ENCODE measurements around the gene NINJ1. TPM values are rescaled to one million over a fixed set of nuclear protein-coding genes. Genes with fewer than 3 reads are reported as not detected.

The NINJ1 gene
- total and polyA plus RNA-seq, 2 of the 13 experiments (the other 11 are each of a cell fraction or from before 2014, with no cell fraction given) = 81.2 to 92.1 TPM

DNA sequence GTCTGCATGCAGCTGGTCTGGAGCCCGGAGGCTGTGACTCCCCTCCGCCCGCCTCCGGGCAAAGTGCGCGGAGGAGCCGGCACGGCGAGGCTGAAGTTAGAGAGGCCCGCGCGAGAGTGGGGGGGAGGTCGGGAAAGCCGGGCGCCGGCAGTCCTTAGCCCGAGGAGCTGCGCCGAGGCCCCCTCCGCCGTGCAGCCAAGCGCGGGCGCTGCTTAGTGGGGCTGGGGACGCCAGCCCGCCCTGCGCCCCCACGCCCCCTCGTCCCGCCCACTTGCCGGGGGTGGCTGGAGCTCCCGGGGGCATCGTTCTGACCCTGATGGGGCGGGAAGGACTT lies 403 bp downstream of the NINJ1 start (continued):
- TF ChIP-seq, protein P1, sequence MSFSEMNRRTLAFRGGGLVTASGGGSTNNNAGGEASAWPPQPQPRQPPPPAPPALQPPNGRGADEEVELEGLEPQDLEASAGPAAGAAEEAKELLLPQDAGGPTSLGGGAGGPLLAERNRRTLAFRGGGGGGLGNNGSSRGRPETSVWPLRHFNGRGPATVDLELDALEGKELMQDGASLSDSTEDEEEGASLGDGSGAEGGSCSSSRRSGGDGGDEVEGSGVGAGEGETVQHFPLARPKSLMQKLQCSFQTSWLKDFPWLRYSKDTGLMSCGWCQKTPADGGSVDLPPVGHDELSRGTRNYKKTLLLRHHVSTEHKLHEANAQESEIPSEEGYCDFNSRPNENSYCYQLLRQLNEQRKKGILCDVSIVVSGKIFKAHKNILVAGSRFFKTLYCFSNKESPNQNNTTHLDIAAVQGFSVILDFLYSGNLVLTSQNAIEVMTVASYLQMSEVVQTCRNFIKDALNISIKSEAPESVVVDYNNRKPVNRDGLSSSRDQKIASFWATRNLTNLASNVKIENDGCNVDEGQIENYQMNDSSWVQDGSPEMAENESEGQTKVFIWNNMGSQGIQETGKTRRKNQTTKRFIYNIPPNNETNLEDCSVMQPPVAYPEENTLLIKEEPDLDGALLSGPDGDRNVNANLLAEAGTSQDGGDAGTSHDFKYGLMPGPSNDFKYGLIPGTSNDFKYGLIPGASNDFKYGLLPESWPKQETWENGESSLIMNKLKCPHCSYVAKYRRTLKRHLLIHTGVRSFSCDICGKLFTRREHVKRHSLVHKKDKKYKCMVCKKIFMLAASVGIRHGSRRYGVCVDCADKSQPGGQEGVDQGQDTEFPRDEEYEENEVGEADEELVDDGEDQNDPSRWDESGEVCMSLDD (CRISPR knock-in tag; IDR thresholded peaks at IDR 0.05; ENCODE audit: borderline replicate concordance) = peak; percentile 33; the same call in 1 of the 2 replicates
- TF ChIP-seq ZNF274 (CRISPR knock-in tag; IDR thresholded peaks at IDR 0.05) (peak; percentile 65; the same call in 1 of the 2 replicates), ZBTB7A (CRISPR knock-in tag; IDR thresholded peaks at IDR 0.05) (peak; percentile 42; the same call in 1 of the 2 replicates), TAF1 (CRISPR knock-in tag; IDR thresholded peaks at IDR 0.05) (peak; percentile 34), HNRNPK (IDR thresholded peaks at IDR 0.05; ENCODE audit: low read depth, low read length, poor library complexity, severe bottlenecking) (peak; percentile 67), ZNF160 (CRISPR knock-in tag; IDR thresholded peaks at IDR 0.05) (no peak), SPEN (CRISPR knock-in tag; IDR thresholded peaks at IDR 0.05; ENCODE audit: low read depth) (no peak; the same call in 1 of the 2 replicates), FOXJ3 (CRISPR knock-in tag; IDR thresholded peaks at IDR 0.05; ENCODE audit: borderline replicate concordance) (0 out of 2 replicates have a peak, but pooled peaks have one; percentile 6), NFYC (CRISPR knock-in tag; IDR thresholded peaks at IDR 0.05) (no peak)
- TF ChIP-seq, protein P2, sequence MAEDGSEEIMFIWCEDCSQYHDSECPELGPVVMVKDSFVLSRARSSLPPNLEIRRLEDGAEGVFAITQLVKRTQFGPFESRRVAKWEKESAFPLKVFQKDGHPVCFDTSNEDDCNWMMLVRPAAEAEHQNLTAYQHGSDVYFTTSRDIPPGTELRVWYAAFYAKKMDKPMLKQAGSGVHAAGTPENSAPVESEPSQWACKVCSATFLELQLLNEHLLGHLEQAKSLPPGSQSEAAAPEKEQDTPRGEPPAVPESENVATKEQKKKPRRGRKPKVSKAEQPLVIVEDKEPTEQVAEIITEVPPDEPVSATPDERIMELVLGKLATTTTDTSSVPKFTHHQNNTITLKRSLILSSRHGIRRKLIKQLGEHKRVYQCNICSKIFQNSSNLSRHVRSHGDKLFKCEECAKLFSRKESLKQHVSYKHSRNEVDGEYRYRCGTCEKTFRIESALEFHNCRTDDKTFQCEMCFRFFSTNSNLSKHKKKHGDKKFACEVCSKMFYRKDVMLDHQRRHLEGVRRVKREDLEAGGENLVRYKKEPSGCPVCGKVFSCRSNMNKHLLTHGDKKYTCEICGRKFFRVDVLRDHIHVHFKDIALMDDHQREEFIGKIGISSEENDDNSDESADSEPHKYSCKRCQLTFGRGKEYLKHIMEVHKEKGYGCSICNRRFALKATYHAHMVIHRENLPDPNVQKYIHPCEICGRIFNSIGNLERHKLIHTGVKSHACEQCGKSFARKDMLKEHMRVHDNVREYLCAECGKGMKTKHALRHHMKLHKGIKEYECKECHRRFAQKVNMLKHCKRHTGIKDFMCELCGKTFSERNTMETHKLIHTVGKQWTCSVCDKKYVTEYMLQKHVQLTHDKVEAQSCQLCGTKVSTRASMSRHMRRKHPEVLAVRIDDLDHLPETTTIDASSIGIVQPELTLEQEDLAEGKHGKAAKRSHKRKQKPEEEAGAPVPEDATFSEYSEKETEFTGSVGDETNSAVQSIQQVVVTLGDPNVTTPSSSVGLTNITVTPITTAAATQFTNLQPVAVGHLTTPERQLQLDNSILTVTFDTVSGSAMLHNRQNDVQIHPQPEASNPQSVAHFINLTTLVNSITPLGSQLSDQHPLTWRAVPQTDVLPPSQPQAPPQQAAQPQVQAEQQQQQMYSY (CRISPR knock-in tag; IDR thresholded peaks at IDR 0.05) = peak; percentile 82; the same call in 1 of the 2 replicates
- TF ChIP-seq, protein P3, sequence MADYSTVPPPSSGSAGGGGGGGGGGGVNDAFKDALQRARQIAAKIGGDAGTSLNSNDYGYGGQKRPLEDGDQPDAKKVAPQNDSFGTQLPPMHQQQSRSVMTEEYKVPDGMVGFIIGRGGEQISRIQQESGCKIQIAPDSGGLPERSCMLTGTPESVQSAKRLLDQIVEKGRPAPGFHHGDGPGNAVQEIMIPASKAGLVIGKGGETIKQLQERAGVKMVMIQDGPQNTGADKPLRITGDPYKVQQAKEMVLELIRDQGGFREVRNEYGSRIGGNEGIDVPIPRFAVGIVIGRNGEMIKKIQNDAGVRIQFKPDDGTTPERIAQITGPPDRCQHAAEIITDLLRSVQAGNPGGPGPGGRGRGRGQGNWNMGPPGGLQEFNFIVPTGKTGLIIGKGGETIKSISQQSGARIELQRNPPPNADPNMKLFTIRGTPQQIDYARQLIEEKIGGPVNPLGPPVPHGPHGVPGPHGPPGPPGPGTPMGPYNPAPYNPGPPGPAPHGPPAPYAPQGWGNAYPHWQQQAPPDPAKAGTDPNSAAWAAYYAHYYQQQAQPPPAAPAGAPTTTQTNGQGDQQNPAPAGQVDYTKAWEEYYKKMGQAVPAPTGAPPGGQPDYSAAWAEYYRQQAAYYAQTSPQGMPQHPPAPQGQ (CRISPR knock-in tag; IDR thresholded peaks at IDR 0.05; ENCODE audit: borderline replicate concordance) = no peak
- TF ChIP-seq, protein P4, sequence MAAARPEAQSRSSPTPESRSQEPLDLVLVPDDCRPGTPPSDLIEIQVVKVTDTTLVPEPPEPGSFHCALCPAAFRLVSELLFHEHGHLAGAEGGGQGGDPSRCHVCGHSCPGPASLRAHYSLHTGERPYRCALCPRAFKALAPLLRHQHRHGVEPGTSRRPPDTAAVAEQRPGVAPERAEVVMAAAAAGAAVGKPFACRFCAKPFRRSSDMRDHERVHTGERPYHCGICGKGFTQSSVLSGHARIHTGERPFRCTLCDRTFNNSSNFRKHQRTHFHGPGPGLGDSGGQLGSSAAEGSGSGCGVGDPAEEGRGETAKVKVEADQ (CRISPR knock-in tag; IDR thresholded peaks at IDR 0.05; ENCODE audit: borderline replicate concordance) = peak; percentile 4; the same call in 1 of the 2 replicates
- TF ChIP-seq, protein P5, sequence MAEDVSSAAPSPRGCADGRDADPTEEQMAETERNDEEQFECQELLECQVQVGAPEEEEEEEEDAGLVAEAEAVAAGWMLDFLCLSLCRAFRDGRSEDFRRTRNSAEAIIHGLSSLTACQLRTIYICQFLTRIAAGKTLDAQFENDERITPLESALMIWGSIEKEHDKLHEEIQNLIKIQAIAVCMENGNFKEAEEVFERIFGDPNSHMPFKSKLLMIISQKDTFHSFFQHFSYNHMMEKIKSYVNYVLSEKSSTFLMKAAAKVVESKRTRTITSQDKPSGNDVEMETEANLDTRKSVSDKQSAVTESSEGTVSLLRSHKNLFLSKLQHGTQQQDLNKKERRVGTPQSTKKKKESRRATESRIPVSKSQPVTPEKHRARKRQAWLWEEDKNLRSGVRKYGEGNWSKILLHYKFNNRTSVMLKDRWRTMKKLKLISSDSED (CRISPR knock-in tag; IDR thresholded peaks at IDR 0.05) = 0 out of 2 replicates have a peak, but pooled peaks have one; percentile 15
- TF ChIP-seq, protein P6, sequence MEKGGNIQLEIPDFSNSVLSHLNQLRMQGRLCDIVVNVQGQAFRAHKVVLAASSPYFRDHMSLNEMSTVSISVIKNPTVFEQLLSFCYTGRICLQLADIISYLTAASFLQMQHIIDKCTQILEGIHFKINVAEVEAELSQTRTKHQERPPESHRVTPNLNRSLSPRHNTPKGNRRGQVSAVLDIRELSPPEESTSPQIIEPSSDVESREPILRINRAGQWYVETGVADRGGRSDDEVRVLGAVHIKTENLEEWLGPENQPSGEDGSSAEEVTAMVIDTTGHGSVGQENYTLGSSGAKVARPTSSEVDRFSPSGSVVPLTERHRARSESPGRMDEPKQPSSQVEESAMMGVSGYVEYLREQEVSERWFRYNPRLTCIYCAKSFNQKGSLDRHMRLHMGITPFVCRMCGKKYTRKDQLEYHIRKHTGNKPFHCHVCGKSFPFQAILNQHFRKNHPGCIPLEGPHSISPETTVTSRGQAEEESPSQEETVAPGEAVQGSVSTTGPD (CRISPR knock-in tag; IDR thresholded peaks at IDR 0.05) = 0 out of 2 replicates have a peak, but pooled peaks have one; percentile 12
- TF ChIP-seq, protein P7, sequence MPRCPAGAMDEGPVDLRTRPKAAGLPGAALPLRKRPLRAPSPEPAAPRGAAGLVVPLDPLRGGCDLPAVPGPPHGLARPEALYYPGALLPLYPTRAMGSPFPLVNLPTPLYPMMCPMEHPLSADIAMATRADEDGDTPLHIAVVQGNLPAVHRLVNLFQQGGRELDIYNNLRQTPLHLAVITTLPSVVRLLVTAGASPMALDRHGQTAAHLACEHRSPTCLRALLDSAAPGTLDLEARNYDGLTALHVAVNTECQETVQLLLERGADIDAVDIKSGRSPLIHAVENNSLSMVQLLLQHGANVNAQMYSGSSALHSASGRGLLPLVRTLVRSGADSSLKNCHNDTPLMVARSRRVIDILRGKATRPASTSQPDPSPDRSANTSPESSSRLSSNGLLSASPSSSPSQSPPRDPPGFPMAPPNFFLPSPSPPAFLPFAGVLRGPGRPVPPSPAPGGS (CRISPR knock-in tag; IDR thresholded peaks at IDR 0.05) = 0 out of 2 replicates have a peak, but pooled peaks have one; percentile 52
